ENCODE measurements around the gene BSN. TPM values are rescaled to one million over a fixed set of nuclear protein-coding genes. Genes with fewer than 3 reads are reported as not detected.

Gene BSN
- total and polyA plus RNA-seq, 2 of the 4 experiments (the other 2 are of a cell fraction): under 0.01 to 0.03 TPM

GRCh38 chr3:49511639-49512038 lies 42.6 kb upstream of the BSN start:
- H2BK20ac ChIP-seq (ENCODE audit: low read depth, low read length): no peak overlapping the region
- H2AK5ac ChIP-seq (ENCODE audit: low read depth, low read length): no peak overlapping the region
- peaks cover 7 to 17% of the 10 kb centered on the region in 2 experiments; a peak in 3 of 4 replicates for H3K79me1 ChIP-seq (ENCODE audit: low read depth in 1 of 2, low read length in 2 of 2)
- no peak overlapping the region for H2AFZ ChIP-seq (replicated peaks; ENCODE audit: low read length, poor library complexity)
- H4K5ac ChIP-seq (ENCODE audit: low read depth, low read length): no peak overlapping the region
- no peak for TF ChIP-seq FOS (IDR thresholded peaks at IDR 0.05; ENCODE audit: low read depth, low read length)
- TF ChIP-seq USF2 (IDR thresholded peaks at IDR 0.05; ENCODE audit: low read depth, low read length): no peak
- TF ChIP-seq BHLHE40 (IDR thresholded peaks at IDR 0.05; ENCODE audit: low read depth, low read length): no peak
- no peak for TF ChIP-seq NFE2L2 (IDR thresholded peaks at IDR 0.05; ENCODE audit: low read depth, low read length)
- TF ChIP-seq CEBPB (IDR thresholded peaks at IDR 0.05; ENCODE audit: low read depth, low read length): no peak
- TF ChIP-seq RFX5 (IDR thresholded peaks at IDR 0.05; ENCODE audit: low read depth, low read length): no peak
- TF ChIP-seq POLR2A (IDR thresholded peaks at IDR 0.05; ENCODE audit: low read depth, low read length): no peak
- TF ChIP-seq ELK1 (IDR thresholded peaks at IDR 0.05; ENCODE audit: borderline replicate concordance, low read depth, low read length): no peak
- no peak for TF ChIP-seq RCOR1 (IDR thresholded peaks at IDR 0.05; ENCODE audit: insufficient replicate concordance, low read length)
- TF ChIP-seq SMC3 (IDR thresholded peaks at IDR 0.05; ENCODE audit: low read depth, low read length): no peak
- no peak for TF ChIP-seq MAZ (IDR thresholded peaks at IDR 0.05; ENCODE audit: borderline replicate concordance, low read depth, low read length)
- TF ChIP-seq RAD21 (IDR thresholded peaks at IDR 0.05; ENCODE audit: low read length): no peak
- no peak for TF ChIP-seq CHD1 (IDR thresholded peaks at IDR 0.05; ENCODE audit: low read depth, low read length)
- TF ChIP-seq MAFK (IDR thresholded peaks at IDR 0.05; ENCODE audit: low read depth, low read length): no peak
- H4K91ac ChIP-seq (ENCODE audit: insufficient read depth, low read depth, low read length): no peak overlapping the region
- WGBS, 2 experiments (ENCODE audit: extremely low coverage in 2 of 2, insufficient read length in 1 of 2): no CpG with 5 or more reads among the region's 2 CpGs
- dilution Hi-C loops (cut with HindIII; ENCODE audit: low sequenced_read_pairs, unreplicated experiment): no loop called here
- H3K14ac ChIP-seq (replicated peaks; ENCODE audit: low read depth, low read length): no peak overlapping the region
- H2BK15ac ChIP-seq (ENCODE audit: low read depth, low read length): no peak overlapping the region
- BruUV-seq (replicated peaks): no TSS peak
- CTCF ChIA-PET: no interaction called here
- in situ Hi-C loops (cut with MboI; ENCODE audit: low sequenced_read_pairs): no loop called here
- no peak overlapping the region for H3K56ac ChIP-seq (ENCODE audit: extremely low read depth, insufficient read depth, low read length)
- no peaks in the 10 kb centered on the region for H3K9me3 ChIP-seq (ENCODE audit: control insufficient read depth, insufficient read depth, low read length)
- no peak overlapping the region for H3K4ac ChIP-seq (ENCODE audit: low read depth, low read length)
- H4K8ac ChIP-seq (ENCODE audit: low read depth in 2 of 2, low read length in 2 of 2): no peak overlapping the region
- intact Hi-C loops (cut with micrococcal nuclease): no loop called here
- H3K23ac ChIP-seq (ENCODE audit: low read depth, low read length): no peak overlapping the region
- H4K20me1 ChIP-seq (ENCODE audit: insufficient read depth, low read length): no peaks in the 10 kb centered on the region; the same call in 1 of the 2 replicates
- H2BK5ac ChIP-seq (ENCODE audit: low read depth, low read length, poor library complexity, severe bottlenecking): no peak overlapping the region
- peaks cover 6% of the 10 kb centered on the region; the same call in 1 of the 2 replicates for H3K36me3 ChIP-seq (ENCODE audit: control insufficient read depth, insufficient read depth, low read length)
- no peaks in the 10 kb centered on the region for H3K4me1 ChIP-seq (ENCODE audit: control insufficient read depth, insufficient read depth, low read length)
- no peak overlapping the region for H3K9ac ChIP-seq (ENCODE audit: low read depth, low read length)
- POLR2A ChIA-PET (ENCODE audit: unreplicated experiment): no interaction called here
- H3K27ac ChIP-seq (ENCODE audit: insufficient read depth, low read length): no peak overlapping the region
- H3K4me2 ChIP-seq (ENCODE audit: low read depth, low read length): no peak overlapping the region
- H3K18ac ChIP-seq (ENCODE audit: low read depth, low read length): no peak overlapping the region
- ATAC-seq (ENCODE audit: low read depth) (no peak), DNase-seq (no peak)
- no peaks in the 10 kb centered on the region for H3K27me3 ChIP-seq (ENCODE audit: control insufficient read depth, insufficient read depth, low read length)
- H3K9me1 ChIP-seq (ENCODE audit: insufficient read depth, low read length): peaks cover 12% of the 10 kb centered on the region
- H2AK9ac ChIP-seq (replicated peaks; ENCODE audit: low read depth, low read length, poor library complexity): no peak overlapping the region
- no peak overlapping the region for H2BK120ac ChIP-seq (ENCODE audit: low read depth, low read length)
- no peak overlapping the region for H3K4me3 ChIP-seq (ENCODE audit: insufficient read depth, low read depth, low read length)

Measured in IMR-90 (cell line).